HepG2 (cell line): Measurements from ENCODE around the gene RGL1. TPM values are rescaled to one million over a fixed set of nuclear protein-coding genes. Genes with fewer than 3 reads are reported as not detected.

Experiments used
- AHR ChIP-seq: IDR thresholded peaks from 2 replicates; pipeline ENCODE4 v1.6.1; 2018; ENCODE audit warnings: missing genetic modification reagents, missing compliant biosample characterization
- HDAC2 ChIP-seq: sonication (generic); formaldehyde crosslinking; IDR thresholded peaks from 2 replicates; pipeline ENCODE4 v1.4.0; 2020; ENCODE audit warnings: missing genetic modification reagents
- HMGXB4 ChIP-seq, 2 experiments: sonication (generic) in 1 of 2; formaldehyde crosslinking in 1 of 2; IDR thresholded peaks; 2 replicates each; pipeline versions ENCODE4 v1.4.0 to v1.6.1; 2018 to 2020; ENCODE audit warnings: missing genetic modification reagents in 2 of 2, borderline replicate concordance in 1 of 2, low read depth in 1 of 2, mild to moderate bottlenecking in 1 of 2, missing biosample characterization in 1 of 2
- KLF16 ChIP-seq, 2 experiments: sonication (generic) in 1 of 2; formaldehyde crosslinking in 1 of 2; IDR thresholded peaks; 2 replicates each; pipeline versions ENCODE4 v1.6.1 to v1.8.0; 2016 to 2023; ENCODE audit warnings: missing genetic modification reagents in 2 of 2, missing compliant biosample characterization in 1 of 2
- NAIF1 ChIP-seq: sonication (generic); formaldehyde crosslinking; IDR thresholded peaks from 2 replicates; pipeline ENCODE4 v1.5.0; 2020; ENCODE audit warnings: mild to moderate bottlenecking, missing genetic modification reagents, borderline replicate concordance
- RAD21 ChIP-seq: fragments of 450-650 bp; formaldehyde crosslinking; IDR thresholded peaks from 2 replicates; pipeline ENCODE4 v1.5.0; 2020; ENCODE audit warnings: mild to moderate bottlenecking
- RNF2 ChIP-seq: fragments of 450-650 bp; conservative IDR thresholded peaks from 2 replicates; pipeline ENCODE4 v1.6.1; 2016; ENCODE audit warnings: low read depth
- ZNF264 ChIP-seq: sonication (generic); formaldehyde crosslinking; IDR thresholded peaks from 2 replicates; pipeline ENCODE4 v1.4.0; 2020; ENCODE audit warnings: missing genetic modification reagents
- ZNF879 ChIP-seq: sonication (generic); formaldehyde crosslinking; IDR thresholded peaks from 2 replicates; pipeline ENCODE4 v1.8.1; 2023; ENCODE audit warnings: missing genetic modification reagents
- polyA plus RNA-seq, 8 experiments: library from polyadenylated mRNA; depleted of rRNA in 3 of 8; stranded (reverse) in 7 of 8; unstranded in 1 of 8; fragments of >200 nt; fragmentation: Illumina TruSeq in 4 of 8; extraction: Trizol in 4 of 8; gene quantifications; 2 replicates each; pipeline versions ENCODE4 v1.2.1 to v1.2.3, GENCODE V29; 2011 to 2016; ENCODE audit warnings: low read depth in 4 of 8, missing spikeins in 1 of 8, mixed read lengths in 1 of 8; ENCODE audit not compliant: insufficient read depth in 1 of 8
- total RNA-seq, 5 experiments: library from RNA; depleted of rRNA; stranded (reverse); fragments of >200 nt; fragmentation: Illumina TruSeq; extraction: Trizol; gene quantifications; 2 replicates each; pipeline ENCODE4 v1.2.3, GENCODE V29; 2016; ENCODE audit warnings: low read depth in 1 of 5
- TF ChIP-seq, protein P1 (sequence below): IDR thresholded peaks from 2 replicates; pipeline ENCODE4 v1.6.1; 2016; ENCODE audit warnings: low read depth, missing genetic modification reagents, missing compliant biosample characterization
- TF ChIP-seq, protein P2 (sequence below): sonication (generic); formaldehyde crosslinking; IDR thresholded peaks from 2 replicates; pipeline ENCODE4 v1.8.0; 2023; ENCODE audit warnings: mild to moderate bottlenecking, missing genetic modification reagents
- TF ChIP-seq, protein P3 (sequence below): IDR thresholded peaks from 2 replicates; pipeline ENCODE4 v1.6.1; 2012; ENCODE audit warnings: low read depth, low read length, improper control_type of control experiment
- TF ChIP-seq, protein P4 (sequence below): sonication (generic); formaldehyde crosslinking; IDR thresholded peaks from 2 replicates; pipeline ENCODE4 v1.4.0; 2020; ENCODE audit warnings: missing genetic modification reagents, low read depth, mild to moderate bottlenecking, borderline replicate concordance

The RGL1 gene
- total and polyA plus RNA-seq, 2 of the 13 experiments (the other 11 are each of a cell fraction or from before 2014, with no cell fraction given): 3.5 to 4.7 TPM

DNA sequence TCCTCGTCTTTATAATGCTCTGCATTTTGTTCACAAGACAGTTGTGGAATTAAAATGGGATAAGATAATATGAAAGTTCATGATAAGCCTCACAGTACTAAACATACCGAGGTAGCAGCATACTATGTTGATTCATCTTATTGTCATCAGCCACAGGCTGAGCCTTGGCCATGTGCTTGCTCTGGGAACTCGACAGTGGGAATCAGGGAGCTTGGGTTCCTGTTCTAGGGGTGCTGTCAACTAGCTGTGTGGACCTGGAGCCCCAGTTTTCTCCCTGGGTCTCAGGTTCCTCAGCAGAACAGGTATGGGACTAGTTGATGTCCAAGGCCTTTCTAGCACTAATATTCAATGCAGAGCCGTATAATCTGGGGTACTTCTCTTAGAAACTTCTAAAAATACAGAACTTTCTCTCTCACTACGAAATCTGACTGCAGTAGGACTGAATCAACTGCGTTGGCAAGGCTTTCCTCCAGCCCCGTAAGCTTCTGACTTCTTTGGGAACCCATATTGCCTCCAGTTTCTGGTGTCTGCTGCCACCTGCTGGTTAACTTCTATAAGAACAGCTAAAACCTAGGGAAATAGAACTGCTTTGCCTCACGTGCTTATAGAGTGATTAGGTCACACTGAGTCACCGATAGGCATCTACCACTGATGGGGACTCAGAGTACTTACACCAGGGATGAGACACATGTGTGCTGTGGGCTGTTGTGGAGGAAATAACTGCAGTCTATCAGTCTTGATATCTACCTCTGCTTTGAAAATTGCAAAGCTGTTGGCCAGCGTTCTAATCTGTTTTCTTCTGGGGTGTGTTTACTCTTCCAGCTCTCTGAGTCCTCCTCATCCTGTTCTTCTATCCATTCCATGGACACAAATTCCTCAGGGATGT lies 110.9 kb downstream of the RGL1 start (continued):
- TF ChIP-seq, protein P1, sequence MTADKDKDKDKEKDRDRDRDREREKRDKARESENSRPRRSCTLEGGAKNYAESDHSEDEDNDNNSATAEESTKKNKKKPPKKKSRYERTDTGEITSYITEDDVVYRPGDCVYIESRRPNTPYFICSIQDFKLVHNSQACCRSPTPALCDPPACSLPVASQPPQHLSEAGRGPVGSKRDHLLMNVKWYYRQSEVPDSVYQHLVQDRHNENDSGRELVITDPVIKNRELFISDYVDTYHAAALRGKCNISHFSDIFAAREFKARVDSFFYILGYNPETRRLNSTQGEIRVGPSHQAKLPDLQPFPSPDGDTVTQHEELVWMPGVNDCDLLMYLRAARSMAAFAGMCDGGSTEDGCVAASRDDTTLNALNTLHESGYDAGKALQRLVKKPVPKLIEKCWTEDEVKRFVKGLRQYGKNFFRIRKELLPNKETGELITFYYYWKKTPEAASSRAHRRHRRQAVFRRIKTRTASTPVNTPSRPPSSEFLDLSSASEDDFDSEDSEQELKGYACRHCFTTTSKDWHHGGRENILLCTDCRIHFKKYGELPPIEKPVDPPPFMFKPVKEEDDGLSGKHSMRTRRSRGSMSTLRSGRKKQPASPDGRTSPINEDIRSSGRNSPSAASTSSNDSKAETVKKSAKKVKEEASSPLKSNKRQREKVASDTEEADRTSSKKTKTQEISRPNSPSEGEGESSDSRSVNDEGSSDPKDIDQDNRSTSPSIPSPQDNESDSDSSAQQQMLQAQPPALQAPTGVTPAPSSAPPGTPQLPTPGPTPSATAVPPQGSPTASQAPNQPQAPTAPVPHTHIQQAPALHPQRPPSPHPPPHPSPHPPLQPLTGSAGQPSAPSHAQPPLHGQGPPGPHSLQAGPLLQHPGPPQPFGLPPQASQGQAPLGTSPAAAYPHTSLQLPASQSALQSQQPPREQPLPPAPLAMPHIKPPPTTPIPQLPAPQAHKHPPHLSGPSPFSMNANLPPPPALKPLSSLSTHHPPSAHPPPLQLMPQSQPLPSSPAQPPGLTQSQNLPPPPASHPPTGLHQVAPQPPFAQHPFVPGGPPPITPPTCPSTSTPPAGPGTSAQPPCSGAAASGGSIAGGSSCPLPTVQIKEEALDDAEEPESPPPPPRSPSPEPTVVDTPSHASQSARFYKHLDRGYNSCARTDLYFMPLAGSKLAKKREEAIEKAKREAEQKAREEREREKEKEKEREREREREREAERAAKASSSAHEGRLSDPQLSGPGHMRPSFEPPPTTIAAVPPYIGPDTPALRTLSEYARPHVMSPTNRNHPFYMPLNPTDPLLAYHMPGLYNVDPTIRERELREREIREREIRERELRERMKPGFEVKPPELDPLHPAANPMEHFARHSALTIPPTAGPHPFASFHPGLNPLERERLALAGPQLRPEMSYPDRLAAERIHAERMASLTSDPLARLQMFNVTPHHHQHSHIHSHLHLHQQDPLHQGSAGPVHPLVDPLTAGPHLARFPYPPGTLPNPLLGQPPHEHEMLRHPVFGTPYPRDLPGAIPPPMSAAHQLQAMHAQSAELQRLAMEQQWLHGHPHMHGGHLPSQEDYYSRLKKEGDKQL: no peak
- TF ChIP-seq AHR (CRISPR knock-in tag) (no peak), RAD21 (peak; percentile 86), RNF2 (no peak), HMGXB4 (CRISPR knock-in tag; IDR thresholded peaks at IDR 0.05; ENCODE audit: borderline replicate concordance in 1 of 2, low read depth in 1 of 2) (peak; percentile 26 to 27; a peak in 1 of 4 replicates), HDAC2 (CRISPR knock-in tag) (no peak), NAIF1 (CRISPR knock-in tag) (no peak), ZNF264 (CRISPR knock-in tag) (no peak), KLF16 (CRISPR knock-in tag; IDR thresholded peaks at IDR 0.05) (0 out of 4 replicates have a peak, but pooled peaks of 1 of the 2 experiments have one; percentile 51), ZNF879 (CRISPR knock-in tag) (0 out of 2 replicates have a peak, but pooled peaks have one; percentile 48)
- TF ChIP-seq, protein P2, sequence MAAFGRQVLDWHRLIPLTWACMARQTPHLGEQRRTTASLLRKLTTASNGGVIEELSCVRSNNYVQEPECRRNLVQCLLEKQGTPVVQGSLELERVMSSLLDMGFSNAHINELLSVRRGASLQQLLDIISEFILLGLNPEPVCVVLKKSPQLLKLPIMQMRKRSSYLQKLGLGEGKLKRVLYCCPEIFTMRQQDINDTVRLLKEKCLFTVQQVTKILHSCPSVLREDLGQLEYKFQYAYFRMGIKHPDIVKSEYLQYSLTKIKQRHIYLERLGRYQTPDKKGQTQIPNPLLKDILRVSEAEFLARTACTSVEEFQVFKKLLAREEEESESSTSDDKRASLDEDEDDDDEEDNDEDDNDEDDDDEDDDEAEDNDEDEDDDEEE: no peak
- TF ChIP-seq, protein P3, sequence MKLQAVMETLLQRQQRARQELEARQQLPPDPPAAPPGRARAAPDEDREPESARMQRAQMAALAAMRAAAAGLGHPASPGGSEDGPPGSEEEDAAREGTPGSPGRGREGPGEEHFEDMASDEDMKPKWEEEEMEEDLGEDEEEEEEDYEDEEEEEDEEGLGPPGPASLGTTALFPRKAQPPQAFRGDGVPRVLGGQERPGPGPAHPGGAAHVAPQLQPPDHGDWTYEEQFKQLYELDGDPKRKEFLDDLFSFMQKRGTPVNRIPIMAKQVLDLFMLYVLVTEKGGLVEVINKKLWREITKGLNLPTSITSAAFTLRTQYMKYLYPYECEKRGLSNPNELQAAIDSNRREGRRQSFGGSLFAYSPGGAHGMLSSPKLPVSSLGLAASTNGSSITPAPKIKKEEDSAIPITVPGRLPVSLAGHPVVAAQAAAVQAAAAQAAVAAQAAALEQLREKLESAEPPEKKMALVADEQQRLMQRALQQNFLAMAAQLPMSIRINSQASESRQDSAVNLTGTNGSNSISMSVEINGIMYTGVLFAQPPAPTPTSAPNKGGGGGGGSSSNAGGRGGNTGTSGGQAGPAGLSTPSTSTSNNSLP: peak; percentile 51; the same call in 1 of the 2 replicates
- TF ChIP-seq, protein P4, sequence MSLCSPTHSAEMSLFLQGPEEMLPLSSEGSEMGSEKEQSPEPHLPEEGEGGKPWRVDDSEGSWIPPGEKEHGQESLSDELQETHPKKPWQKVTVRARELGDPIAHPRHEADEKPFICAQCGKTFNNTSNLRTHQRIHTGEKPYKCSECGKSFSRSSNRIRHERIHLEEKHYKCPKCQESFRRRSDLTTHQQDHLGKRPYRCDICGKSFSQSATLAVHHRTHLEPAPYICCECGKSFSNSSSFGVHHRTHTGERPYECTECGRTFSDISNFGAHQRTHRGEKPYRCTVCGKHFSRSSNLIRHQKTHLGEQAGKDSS (CRISPR knock-in tag): peak; percentile 41; the same call in 1 of the 2 replicates
